HEK293T (cell line): ENCODE results near the gene MTF2.

Experiments used
- ARNT ChIP-seq: fragments of 450-650 bp; IDR thresholded peaks from 2 replicates; pipeline ENCODE4 v1.6.1; 2017; ENCODE audit warnings: mild to moderate bottlenecking
- BHLHE40 ChIP-seq: fragments of 450-650 bp; IDR thresholded peaks from 2 replicates; pipeline ENCODE4 v1.6.1; 2016; ENCODE audit warnings: mild to moderate bottlenecking, moderate library complexity, borderline replicate concordance
- ELF4 ChIP-seq: fragments of 450-650 bp; IDR thresholded peaks from 2 replicates; pipeline ENCODE4 v1.6.1; 2017; ENCODE audit warnings: antibody characterized with exemption
- FOXA1 ChIP-seq: fragments of 450-650 bp; IDR thresholded peaks from 2 replicates; pipeline ENCODE4 v1.6.1; 2016; ENCODE audit warnings: mild to moderate bottlenecking
- FOXK2 ChIP-seq: fragments of 450-650 bp; IDR thresholded peaks from 2 replicates; pipeline ENCODE4 v1.6.1; 2016; ENCODE audit warnings: mild to moderate bottlenecking
- FOXM1 ChIP-seq: fragments of 450-650 bp; IDR thresholded peaks from 2 replicates; pipeline ENCODE4 v1.6.1; 2017; ENCODE audit warnings: mild to moderate bottlenecking, borderline replicate concordance
- L3MBTL2 ChIP-seq: fragments of 450-650 bp; conservative IDR thresholded peaks from 2 replicates; pipeline ENCODE4 v1.6.1; 2016; ENCODE audit warnings: mild to moderate bottlenecking
- NFRKB ChIP-seq: fragments of 450-650 bp; IDR thresholded peaks from 2 replicates; pipeline ENCODE4 v1.6.1; 2016; ENCODE audit warnings: mild to moderate bottlenecking, moderate library complexity
- SP1 ChIP-seq: fragments of 450-650 bp; IDR thresholded peaks from 2 replicates; pipeline ENCODE4 v1.6.1; 2017
- TARDBP ChIP-seq: fragments of 450-650 bp; IDR thresholded peaks from 2 replicates; pipeline ENCODE4 v1.6.1; 2016

GRCh38 chr1:93033785-93034184 lies 45.3 kb upstream of the MTF2 start:
- TF ChIP-seq FOXA1 (no peak), BHLHE40 (no peak), L3MBTL2 (no peak), ARNT (no peak), FOXM1 (no peak), FOXK2 (no peak), ELF4 (no peak), SP1 (no peak), NFRKB (no peak), TARDBP (no peak)
